Measurements from ENCODE around the gene ASB7. TPM values are rescaled to one million over a fixed set of nuclear protein-coding genes. Genes with fewer than 3 reads are reported as not detected.

The ASB7 gene
- total RNA-seq, 2 experiments from 2014 or later = 18.5 to 19.2 TPM

DNA sequence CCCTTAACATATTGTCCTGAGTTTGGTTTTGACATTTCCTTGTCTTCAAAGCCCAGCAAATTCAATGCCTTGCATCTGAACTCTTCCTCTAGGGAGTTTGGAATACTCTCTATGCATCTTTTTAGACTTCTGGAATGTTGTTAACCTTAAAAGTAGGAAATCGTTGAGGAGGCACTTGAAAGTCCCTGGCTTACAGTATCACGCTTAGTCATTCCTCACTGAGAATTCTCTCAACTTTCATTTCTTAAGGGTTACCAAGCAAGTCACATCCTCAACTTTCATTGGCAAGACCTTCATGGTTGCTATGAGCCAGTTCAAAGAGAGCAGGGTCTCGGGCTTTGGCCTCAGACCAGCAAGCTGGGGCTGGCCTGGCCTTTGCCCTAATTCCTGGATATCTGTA, 89.9 kb downstream of the ASB7 start:
- Mint-ChIP-seq H3K27ac (no peak overlapping the region), H3K9me3 (no peaks in the 10 kb centered on the region), H3K36me3 (no peaks in the 10 kb centered on the region), H3K4me3 (no peak overlapping the region), H3K27me3 (peaks cover 16% of the 10 kb centered on the region), H3K4me1 (no peaks in the 10 kb centered on the region)
- DNase-seq = no peak

DNA sequence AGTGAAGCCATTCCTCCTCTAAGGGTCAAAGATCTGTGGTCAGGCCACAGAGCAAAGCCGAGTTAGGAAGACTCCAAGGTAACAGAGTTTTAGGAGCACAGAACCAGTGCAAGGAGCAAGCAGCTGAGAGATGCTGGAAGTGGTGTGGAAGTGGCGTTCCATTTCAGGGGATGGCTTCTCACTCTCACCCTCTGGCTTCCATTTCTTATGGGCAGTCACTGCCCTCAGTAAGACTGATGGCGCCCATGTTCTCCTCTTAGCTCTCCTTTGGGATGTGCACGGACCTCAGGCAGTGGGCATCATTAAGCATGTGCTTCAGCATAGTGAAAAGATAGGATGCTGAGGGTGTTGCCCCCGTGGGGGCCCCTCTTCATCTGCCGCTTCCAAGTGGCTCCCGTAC, 90.3 kb downstream of the ASB7 start:
- Mint-ChIP-seq H3K27me3 (peaks cover 16% of the 10 kb centered on the region), H3K27ac (no peak overlapping the region), H3K9me3 (no peaks in the 10 kb centered on the region), H3K36me3 (no peaks in the 10 kb centered on the region), H3K4me3 (no peak overlapping the region), H3K4me1 (no peaks in the 10 kb centered on the region)
- no peak for DNase-seq

DNA sequence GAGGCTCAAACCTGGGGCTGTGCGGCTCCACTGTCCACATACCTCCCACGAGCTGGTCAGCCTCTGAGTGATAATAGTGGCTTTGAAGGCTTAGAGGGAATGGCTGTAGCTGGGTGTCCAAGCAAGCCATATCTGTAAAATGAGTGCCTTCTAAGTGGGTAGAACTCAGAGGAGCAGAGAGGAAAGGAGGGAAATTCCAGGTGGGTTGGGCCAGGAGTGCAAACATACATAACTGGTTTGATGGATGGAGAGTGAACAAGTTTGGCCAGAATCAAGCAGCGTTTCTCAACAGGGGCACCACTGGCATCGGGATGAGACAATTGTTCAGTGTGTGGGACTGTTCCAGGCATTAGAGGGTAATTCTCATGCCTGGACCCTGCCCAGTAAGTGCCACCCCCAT, 91.1 kb downstream of the ASB7 start:
- Mint-ChIP-seq H3K9me3 (no peaks in the 10 kb centered on the region), H3K27ac (no peak overlapping the region), H3K4me3 (no peak overlapping the region), H3K27me3 (peaks cover 16% of the 10 kb centered on the region), H3K36me3 (no peaks in the 10 kb centered on the region), H3K4me1 (no peaks in the 10 kb centered on the region)
- DNase-seq = no peak

DNA sequence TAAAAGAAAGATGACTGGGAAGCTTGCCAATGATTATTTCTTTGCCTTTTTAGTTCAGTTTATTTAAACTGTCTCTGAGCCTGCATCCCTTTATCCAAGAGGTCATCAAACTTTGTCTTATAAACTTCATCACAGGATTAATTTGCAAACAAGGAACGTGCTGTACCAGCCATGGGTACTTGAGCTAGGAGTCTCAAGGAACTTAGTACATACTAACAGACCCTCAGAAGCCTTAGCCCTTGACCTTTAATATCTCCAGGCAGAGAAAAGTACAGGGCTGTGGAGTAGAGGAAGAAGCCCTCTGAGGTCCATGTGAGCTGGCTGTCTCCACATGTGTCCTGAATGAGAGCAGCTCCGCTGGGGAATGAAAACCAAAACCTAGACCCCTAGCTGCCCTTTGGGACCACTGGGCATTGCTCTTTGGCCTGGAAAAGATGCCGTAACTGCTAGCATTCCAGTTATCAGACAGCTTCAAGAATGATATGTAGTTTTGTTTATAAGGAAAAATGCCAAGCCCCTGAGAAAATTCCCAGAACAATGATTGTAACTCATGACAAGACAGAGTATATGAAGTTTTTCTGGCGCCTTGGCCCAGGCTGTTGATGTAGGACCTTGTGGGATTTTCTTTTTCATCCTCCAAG, 92.1 kb downstream of the ASB7 start:
- H3K27me3 Mint-ChIP-seq = peaks cover 16% of the 10 kb centered on the region
- H3K9me3 Mint-ChIP-seq = no peaks in the 10 kb centered on the region
- H3K27ac Mint-ChIP-seq = no peak overlapping the region
- no peak for DNase-seq
- H3K36me3 Mint-ChIP-seq = no peaks in the 10 kb centered on the region
- H3K4me1 Mint-ChIP-seq = no peaks in the 10 kb centered on the region
- H3K4me3 Mint-ChIP-seq = no peak overlapping the region

DNA sequence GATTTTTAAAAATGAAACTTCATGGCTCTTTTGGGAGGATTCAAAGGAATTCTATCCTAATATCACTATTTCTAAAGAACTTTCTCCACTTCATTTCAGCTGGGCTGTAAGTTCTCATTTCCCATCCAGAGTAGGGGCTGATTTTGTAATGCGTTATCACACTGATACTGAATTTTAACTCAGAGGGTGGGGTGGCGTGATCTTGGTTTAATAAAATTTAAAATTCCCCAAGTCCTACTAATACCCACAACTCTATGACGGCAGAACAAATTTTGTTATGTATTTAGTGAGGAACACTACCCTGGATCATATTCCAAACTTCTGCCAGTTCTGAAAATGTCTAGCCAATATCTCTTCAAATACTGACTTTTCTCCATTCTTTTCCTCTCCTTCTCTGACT, 92.7 kb downstream of the ASB7 start:
- Mint-ChIP-seq H3K9me3 (no peaks in the 10 kb centered on the region), H3K4me3 (no peak overlapping the region), H3K27ac (no peak overlapping the region), H3K4me1 (no peaks in the 10 kb centered on the region), H3K36me3 (no peaks in the 10 kb centered on the region), H3K27me3 (peaks cover 16% of the 10 kb centered on the region)
- DNase-seq = no peak

DNA sequence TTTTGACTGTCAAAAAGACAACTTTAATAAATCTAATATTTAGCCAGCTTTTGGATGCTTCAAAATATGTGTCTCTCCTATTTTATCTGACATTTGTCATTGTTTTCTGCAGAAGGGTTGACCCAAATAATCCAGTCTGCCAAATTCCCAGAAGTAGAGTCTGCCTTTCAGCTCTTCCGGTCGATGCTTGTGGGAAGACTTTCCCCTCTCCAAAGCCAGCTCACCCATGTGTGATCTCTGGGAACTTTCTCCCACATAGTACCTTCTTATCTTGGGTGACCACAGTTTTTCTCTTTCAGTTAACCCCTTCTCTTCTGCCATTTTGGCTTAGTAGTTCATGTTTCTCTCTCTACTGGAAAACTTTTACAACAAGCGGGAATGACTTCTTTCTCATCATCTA, 94.1 kb downstream of the ASB7 start:
- DNase-seq = no peak
- no peaks in the 10 kb centered on the region for H3K9me3 Mint-ChIP-seq
- no peak overlapping the region for H3K27ac Mint-ChIP-seq
- H3K27me3 Mint-ChIP-seq = peaks cover 27% of the 10 kb centered on the region
- H3K4me3 Mint-ChIP-seq = no peak overlapping the region
- H3K4me1 Mint-ChIP-seq = no peaks in the 10 kb centered on the region
- no peaks in the 10 kb centered on the region for H3K36me3 Mint-ChIP-seq

Other genes starting within 250 kb of the ASB7 start
- gene CERS3, start 73.6 kb upstream of the ASB7 start, total RNA-seq = under 1 TPM in 1 of 2 experiments, not detected in 1; 0.24 TPM
- gene LINS1, start 405 bp upstream of the ASB7 start, total RNA-seq = 10 to 100 TPM; 27.0 to 27.6 TPM